ENCODE measurements around the gene EOLA1. TPM values are rescaled to one million over a fixed set of nuclear protein-coding genes. Genes with fewer than 3 reads are reported as not detected.
"Not testable (repeated sequence)": the region's sequence is repeated elsewhere in the genome, so short reads cannot be mapped to it uniquely, and the experiment has no call there.

The EOLA1 gene
- total RNA-seq, 1 donor from 2014 or later = 19.8 TPM

DNA sequence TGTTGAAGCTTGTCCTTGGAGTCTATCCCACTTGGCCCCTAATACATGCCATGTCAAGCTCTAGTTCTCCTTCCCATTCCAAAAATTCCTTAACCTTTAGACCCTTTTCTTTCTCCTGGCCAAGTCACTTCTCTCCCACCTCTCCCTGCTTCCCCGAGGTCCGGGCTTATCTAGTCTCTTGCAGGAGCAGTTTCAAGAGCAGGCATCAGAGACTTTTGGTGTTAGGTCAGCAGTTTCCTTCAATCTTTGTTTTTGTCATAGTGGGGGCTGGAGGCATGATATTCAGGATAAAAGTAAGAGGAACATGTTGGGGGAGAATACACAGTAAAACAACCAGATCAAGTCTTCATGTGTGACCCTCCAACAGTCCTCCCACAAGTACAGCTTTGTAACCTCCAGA lies 24.2 kb upstream of the EOLA1 start:
- Histone ChIP-seq H3K36me3 (no peaks in the 10 kb centered on the region), H3K4me3 (no peak overlapping the region), H3K27me3 (ENCODE audit: low read depth) (no peaks in the 10 kb centered on the region), H3K9me3 (no peaks in the 10 kb centered on the region), H3K27ac (no peak overlapping the region), H3K4me1 (no peaks in the 10 kb centered on the region)
- ATAC-seq (no peak), DNase-seq (no peak)
- no peak for TF ChIP-seq CTCF (IDR thresholded peaks at IDR 0.05)
- intact Hi-C loops (cut with DNase I) = no loop called here

DNA sequence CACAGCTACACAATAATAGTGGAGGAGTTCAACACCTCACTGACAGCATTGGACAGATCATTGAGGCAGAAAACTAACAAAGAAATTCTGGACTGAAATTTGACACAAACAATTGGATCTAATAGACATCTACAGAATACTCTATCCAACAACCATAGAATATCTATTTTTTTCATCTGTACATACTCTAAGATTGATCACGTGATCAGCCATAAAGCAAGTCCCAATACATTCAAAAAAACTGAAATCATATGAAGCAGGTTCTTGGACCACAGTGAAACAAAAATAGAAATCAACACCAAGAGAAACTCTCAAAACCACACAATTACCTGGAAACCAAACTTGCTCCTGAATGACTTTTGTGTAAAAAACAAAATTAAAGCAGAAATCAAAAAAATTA lies 23.5 kb upstream of the EOLA1 start:
- DNase-seq = no peak
- Histone ChIP-seq H3K27me3 (ENCODE audit: low read depth) (no peaks in the 10 kb centered on the region), H3K9me3 (no peaks in the 10 kb centered on the region), H3K4me3 (no peak overlapping the region), H3K36me3 (no peaks in the 10 kb centered on the region), H3K27ac (no peak overlapping the region), H3K4me1 (no peaks in the 10 kb centered on the region)
- no peak for TF ChIP-seq CTCF (IDR thresholded peaks at IDR 0.05)
- ATAC-seq = no peak
- intact Hi-C loops (cut with DNase I) = no loop called here

- H3K27ac ChIP-seq = no peak overlapping the region
- no peaks in the 10 kb centered on the region for H3K9me3 ChIP-seq
- TF ChIP-seq CTCF (IDR thresholded peaks at IDR 0.05) = no peak
- intact Hi-C loops (cut with DNase I) = no loop called here
- DNase-seq = no peak
- ATAC-seq = no peak
- H3K4me3 ChIP-seq = no peak overlapping the region
- no peaks in the 10 kb centered on the region for H3K27me3 ChIP-seq (ENCODE audit: low read depth)
- H3K4me1 ChIP-seq = no peaks in the 10 kb centered on the region
- H3K36me3 ChIP-seq = no peaks in the 10 kb centered on the region
Observed at GRCh38 chrX:149518236-149518635, 22.6 kb upstream of the EOLA1 start.

- H3K36me3 ChIP-seq; H3K4me1 ChIP-seq; ATAC-seq; H3K27ac ChIP-seq; intact Hi-C loops (cut with DNase I); H3K27me3 ChIP-seq (ENCODE audit: low read depth); DNase-seq; H3K9me3 ChIP-seq; H3K4me3 ChIP-seq: not testable (repeated sequence)
Observed at GRCh38 chrX:149520636-149521277, 20.1 kb upstream of the EOLA1 start.

DNA sequence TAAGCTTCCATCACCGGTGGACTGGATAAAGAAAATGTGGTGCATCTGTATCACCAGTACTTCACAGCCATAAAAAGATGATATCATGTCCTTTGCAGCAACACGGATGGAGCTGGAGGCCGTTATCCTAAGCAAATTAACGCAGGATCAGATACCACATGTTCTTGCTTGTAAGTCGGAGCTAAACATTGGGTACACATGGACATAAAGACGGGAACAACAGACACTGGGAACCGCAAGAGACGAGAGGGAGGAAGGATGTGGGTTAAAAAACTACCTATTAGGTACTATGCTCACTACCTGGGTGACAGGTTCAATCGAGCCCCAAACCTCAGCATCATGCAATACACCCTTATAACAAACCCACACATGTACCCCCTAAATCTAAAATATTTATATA lies 19.4 kb upstream of the EOLA1 start:
- ATAC-seq (no peak), DNase-seq (no peak)
- Histone ChIP-seq H3K9me3 (no peaks in the 10 kb centered on the region), H3K4me1 (no peaks in the 10 kb centered on the region), H3K27ac (no peak overlapping the region), H3K27me3 (ENCODE audit: low read depth) (no peaks in the 10 kb centered on the region), H3K36me3 (no peaks in the 10 kb centered on the region), H3K4me3 (no peak overlapping the region)
- intact Hi-C loops (cut with DNase I) = no loop called here
- no peak for TF ChIP-seq CTCF (IDR thresholded peaks at IDR 0.05)

- no peak for TF ChIP-seq CTCF (IDR thresholded peaks at IDR 0.05)
- H3K27ac ChIP-seq = no peak overlapping the region
- no peaks in the 10 kb centered on the region for H3K4me1 ChIP-seq
- intact Hi-C loops (cut with DNase I) = no loop called here
- H3K9me3 ChIP-seq = no peaks in the 10 kb centered on the region
- no peaks in the 10 kb centered on the region for H3K27me3 ChIP-seq (ENCODE audit: low read depth)
- no peak overlapping the region for H3K4me3 ChIP-seq
- no peaks in the 10 kb centered on the region for H3K36me3 ChIP-seq
- DNase-seq = no peak
- ATAC-seq = no peak
Observed at GRCh38 chrX:149522916-149523315, 17.9 kb upstream of the EOLA1 start.

DNA sequence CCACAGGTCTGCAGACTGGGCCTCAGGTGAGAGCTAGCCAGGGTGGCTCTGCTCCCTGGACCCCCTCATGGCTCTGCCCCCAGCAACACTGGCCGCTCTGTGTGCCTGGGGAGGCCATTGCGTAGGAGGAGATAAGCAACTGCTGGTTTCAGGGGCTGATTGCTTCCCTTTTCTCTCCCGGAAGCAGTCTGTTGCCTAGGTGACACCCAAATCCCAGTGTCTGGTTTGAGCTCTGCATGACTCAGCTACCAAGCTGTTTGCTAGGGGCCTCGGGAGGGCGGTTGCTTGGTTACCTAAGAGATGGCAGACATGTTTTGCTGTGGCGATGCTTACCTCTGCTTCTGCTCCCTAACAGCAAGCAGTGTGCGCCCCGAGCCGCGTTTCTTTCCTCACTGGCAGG lies 15.4 kb upstream of the EOLA1 start:
- not testable (repeated sequence) for H3K27ac ChIP-seq
- ATAC-seq = peak; percentile 85 to 94

DNA sequence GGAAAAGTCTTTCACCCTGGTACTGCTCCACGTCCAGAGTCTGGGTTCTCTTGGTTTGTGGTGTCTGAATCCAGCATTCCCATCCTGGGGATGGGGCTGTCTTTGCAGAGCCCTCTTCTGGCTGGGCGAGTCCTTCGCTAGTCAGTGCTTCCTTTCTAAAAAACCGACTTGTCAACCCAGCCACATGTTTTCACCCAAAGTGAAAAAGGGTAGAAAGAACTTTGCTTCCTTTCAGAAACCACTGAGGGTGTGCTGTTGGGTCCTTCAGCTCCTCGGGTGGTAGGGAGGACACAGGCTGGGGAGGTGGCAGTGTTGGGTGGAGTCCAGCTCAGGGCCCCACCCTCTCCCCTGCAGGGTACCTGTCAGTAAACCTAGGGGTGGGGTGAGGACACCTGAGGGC lies 14.9 kb upstream of the EOLA1 start:
- peak; percentile 39 to 66 for ATAC-seq
- H3K9me3 ChIP-seq; H3K4me3 ChIP-seq; H3K4me1 ChIP-seq; intact Hi-C loops (cut with DNase I); DNase-seq; H3K27me3 ChIP-seq (ENCODE audit: low read depth); H3K36me3 ChIP-seq: not testable (repeated sequence)
- peak overlapping the region; percentile 46 for H3K27ac ChIP-seq

More for the DNA sequence above, 15.4 kb upstream of the EOLA1 start:
- H3K4me1 ChIP-seq; intact Hi-C loops (cut with DNase I); H3K4me3 ChIP-seq; H3K9me3 ChIP-seq; H3K27me3 ChIP-seq (ENCODE audit: low read depth); H3K36me3 ChIP-seq: not testable (repeated sequence)
- peak; percentile 71 for DNase-seq

DNA sequence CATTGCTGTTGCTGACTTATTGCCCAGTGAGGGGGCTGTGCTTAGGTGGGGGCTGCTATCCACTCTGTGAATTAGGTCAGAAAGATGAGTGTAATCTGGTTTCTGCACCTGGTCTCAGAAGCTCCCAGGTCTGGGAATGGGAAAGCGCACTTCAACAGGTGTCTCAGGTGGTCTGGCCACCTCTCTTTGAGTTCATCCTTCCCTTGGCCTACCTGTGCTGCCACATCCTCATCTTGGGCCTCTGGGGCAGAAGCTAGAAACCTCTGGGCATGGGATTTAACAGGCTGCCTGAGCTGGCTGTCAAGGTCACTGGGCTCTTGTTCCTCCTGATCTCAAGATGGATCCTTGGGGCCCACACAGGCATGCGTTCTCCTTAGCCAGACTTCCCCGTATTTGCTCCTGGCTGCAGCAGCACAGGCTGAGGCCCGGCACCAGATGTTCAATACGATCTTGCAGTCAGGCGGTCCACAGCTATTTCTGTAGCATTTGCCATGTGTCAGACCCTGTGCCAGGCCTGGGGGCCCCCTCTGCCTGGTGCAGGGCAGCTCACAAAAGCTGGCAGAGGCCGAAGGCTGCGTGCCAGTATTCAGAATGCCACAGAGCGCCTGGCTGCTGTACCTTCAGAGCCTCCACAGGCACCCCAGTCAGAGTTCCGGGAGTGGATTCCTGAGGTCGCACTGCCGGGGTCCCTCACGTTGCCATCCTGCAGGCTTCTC lies 14.3 kb upstream of the EOLA1 start:
- ATAC-seq; H3K4me3 ChIP-seq; H3K36me3 ChIP-seq; H3K27me3 ChIP-seq (ENCODE audit: low read depth); H3K4me1 ChIP-seq; intact Hi-C loops (cut with DNase I); H3K9me3 ChIP-seq; DNase-seq: not testable (repeated sequence)
- H3K27ac ChIP-seq = peak overlapping the region; percentile 46
